ENCODE measurements around the gene SOS1. TPM values are rescaled to one million over a fixed set of nuclear protein-coding genes. Genes with fewer than 3 reads are reported as not detected.
A peak's percentile ranks its signal among the peaks of the same experiment; 100 is the strongest.

Gene SOS1
- total and polyA plus RNA-seq, 2 of the 13 experiments (the other 11 are each of a cell fraction or from before 2014, with no cell fraction given): 20.8 to 60.4 TPM

GRCh38 chr2:39094717-39095363, 26.0 kb downstream of the SOS1 start:
- H3K27me3 ChIP-seq (ENCODE audit: control insufficient read depth in 1 of 2, insufficient read depth in 2 of 2, low read length in 2 of 2): no peaks in the 10 kb centered on the region
- ChIA-PET CTCF (ENCODE audit: low intra/inter-chr PET ratio, low total read pairs) (no interaction called here), POLR2A (interaction anchor here (1.2 kb wide), 1 partner anchor 17 kb away, joined by 3 read pairs; no protein-coding TSS in a partner anchor)
- in situ Hi-C loops (cut with HindIII; ENCODE audit: extremely low pct_ligation_motif_present, low pct_unique_long_range_greater_than_20kb): no loop called here
- no peak overlapping the region for H3K9ac ChIP-seq (ENCODE audit: insufficient read depth, low read depth, low read length)
- peaks cover 1 to 16% of the 10 kb centered on the region in 2 experiments; a peak in 3 of 5 replicates for H3K36me3 ChIP-seq (replicated peaks in 1 of 2; ENCODE audit: control insufficient read depth in 1 of 2, insufficient read depth in 2 of 2, low read length in 2 of 2)
- intact Hi-C loops (cut with micrococcal nuclease; ENCODE audit: unreplicated experiment): no loop called here
- FAIRE-seq: no peak
- 96% methylated on average over 1 of the region's 1 CpG for WGBS (ENCODE audit: low lambda C conversion rate)
- peaks cover 16% of the 10 kb centered on the region; the same call in 1 of the 2 replicates for H3K4me1 ChIP-seq (ENCODE audit: insufficient read depth, low read length)
- no peaks in the 10 kb centered on the region for H3K9me3 ChIP-seq (ENCODE audit: low read length)
- H3K27ac ChIP-seq (ENCODE audit: extremely low read length, insufficient read depth, low read length): no peak overlapping the region
- peaks cover 52% of the 10 kb centered on the region for H4K20me1 ChIP-seq (ENCODE audit: insufficient read depth, low read length)
- no peak overlapping the region for H3K4me2 ChIP-seq (ENCODE audit: low read depth, low read length)
- DNase-seq (ENCODE audit: low spot score): no peak
- no peak for ATAC-seq
- peaks cover 92% of the 10 kb centered on the region for H3K79me2 ChIP-seq (ENCODE audit: insufficient read depth, low read length)
- H2AFZ ChIP-seq (ENCODE audit: low read length): no peak overlapping the region
- no peak overlapping the region for H3K4me3 ChIP-seq (replicated peaks in 1 of 3; ENCODE audit: insufficient read depth in 1 of 3, low read depth in 2 of 3, low read length in 3 of 3)
- TF ChIP-seq SAFB2 (CRISPR knock-in tag; IDR thresholded peaks at IDR 0.05; ENCODE audit: borderline replicate concordance, low read depth): no peak
- peak; percentile 40 for TF ChIP-seq RBM22 (optimal IDR thresholded peaks at IDR 0.05; ENCODE audit: low read length)
- no TSS peak for BruUV-seq (replicated peaks)

GRCh38 chr2:39093218-39093898, 27.5 kb downstream of the SOS1 start:
- 92% methylated on average over 3 of the region's 3 CpGs for WGBS (ENCODE audit: low lambda C conversion rate)
- DNase-seq (ENCODE audit: low spot score) (no peak), FAIRE-seq (no peak), ATAC-seq (no peak)
- no TSS peak for BruUV-seq (replicated peaks)
- Histone ChIP-seq H2AFZ (ENCODE audit: low read length) (no peak overlapping the region), H3K4me3 (replicated peaks in 1 of 3; ENCODE audit: insufficient read depth in 1 of 3, low read depth in 2 of 3, low read length in 3 of 3) (no peak overlapping the region), H3K4me1 (ENCODE audit: insufficient read depth, low read length) (peaks cover 11% of the 10 kb centered on the region; the same call in 1 of the 2 replicates), H3K9me3 (ENCODE audit: low read length) (no peaks in the 10 kb centered on the region), H3K27me3 (ENCODE audit: control insufficient read depth in 1 of 2, insufficient read depth in 2 of 2, low read length in 2 of 2) (no peaks in the 10 kb centered on the region), H3K79me2 (ENCODE audit: insufficient read depth, low read length) (peaks cover 91% of the 10 kb centered on the region), H4K20me1 (ENCODE audit: insufficient read depth, low read length) (peaks cover 50% of the 10 kb centered on the region; the same call in 1 of the 2 replicates), H3K9ac (ENCODE audit: insufficient read depth, low read depth, low read length) (no peak overlapping the region), H3K36me3 (replicated peaks in 1 of 2; ENCODE audit: control insufficient read depth in 1 of 2, insufficient read depth in 2 of 2, low read length in 2 of 2) (peaks cover 1 to 16% of the 10 kb centered on the region in 2 experiments; a peak in 3 of 5 replicates), H3K4me2 (ENCODE audit: low read depth, low read length) (no peak overlapping the region), H3K27ac (ENCODE audit: extremely low read length, insufficient read depth, low read length) (no peak overlapping the region)
- POLR2A ChIA-PET: no interaction called here
- in situ Hi-C loops (cut with HindIII; ENCODE audit: extremely low pct_ligation_motif_present, low pct_unique_long_range_greater_than_20kb) (no loop called here), intact Hi-C loops (cut with micrococcal nuclease; ENCODE audit: unreplicated experiment) (no loop called here)
- CTCF ChIA-PET (ENCODE audit: low intra/inter-chr PET ratio, low total read pairs): no interaction called here
- TF ChIP-seq ZNF251 (CRISPR knock-in tag; IDR thresholded peaks at IDR 0.05) (no peak), DMTF1 (CRISPR knock-in tag; IDR thresholded peaks at IDR 0.05) (no peak), ISX (CRISPR knock-in tag; conservative IDR thresholded peaks at IDR 0.05) (no peak), GATAD1 (CRISPR knock-in tag; IDR thresholded peaks at IDR 0.05) (no peak), NCOR1 (IDR thresholded peaks at IDR 0.05; ENCODE audit: borderline replicate concordance, low read length) (no peak), ZGPAT (CRISPR knock-in tag; IDR thresholded peaks at IDR 0.05) (no peak), ZNF263 (CRISPR knock-in tag; IDR thresholded peaks at IDR 0.05) (no peak), ZSCAN22 (CRISPR knock-in tag; IDR thresholded peaks at IDR 0.05) (no peak), ZNF772 (CRISPR knock-in tag; IDR thresholded peaks at IDR 0.05) (no peak)

All from HepG2 (cell line).